Neural crest cell (in vitro differentiated cells): ENCODE data around the gene HDDC3. TPM values are rescaled to one million over a fixed set of nuclear protein-coding genes. Genes with fewer than 3 reads are reported as not detected.
"Not testable (repeated sequence)": the region's sequence is repeated elsewhere in the genome, so short reads cannot be mapped to it uniquely, and the experiment has no call there.

Source experiments
- DNase-seq: peaks from one replicate; pipeline ENCODE4 v3.0.0; 2021; ENCODE audit warnings: low read depth, mixed read lengths, low spot score
- H3K27ac Mint-ChIP-seq: one replicate; pipeline ENCODE4 v1.8.0; 2021; ENCODE audit warnings: mild to moderate bottlenecking, mixed read lengths; ENCODE audit not compliant: unreplicated experiment
- H3K27me3 Mint-ChIP-seq: 2 replicates; pipeline ENCODE4 v1.8.0; 2021; ENCODE audit warnings: low read depth, mild to moderate bottlenecking, mixed read lengths
- H3K36me3 Mint-ChIP-seq: 2 replicates; pipeline ENCODE4 v1.8.0; 2021; ENCODE audit warnings: low read depth, mild to moderate bottlenecking, mixed read lengths
- H3K4me1 Mint-ChIP-seq: 2 replicates; pipeline ENCODE4 v1.8.0; 2021; ENCODE audit warnings: mixed read lengths
- H3K4me3 Mint-ChIP-seq: one replicate; pipeline ENCODE4 v1.8.0; 2021; ENCODE audit warnings: mild to moderate bottlenecking, mixed read lengths
- H3K9me3 Mint-ChIP-seq: 2 replicates; pipeline ENCODE4 v1.8.0; 2021; ENCODE audit warnings: mixed read lengths
- CTCF ChIP-seq: fragments of 200-600 bp; sonication (generic); conservative IDR thresholded peaks from 2 replicates; pipeline ENCODE4 v1.5.0; 2021; ENCODE audit warnings: antibody characterized with exemption, mild to moderate bottlenecking
- total RNA-seq: library from RNA; stranded (reverse); gene quantifications from 2 replicates; pipeline ENCODE4 v1.2.1, GENCODE V29; 2021

The HDDC3 gene
- total RNA-seq, 1 donor from 2014 or later: 16.7 TPM

DNA sequence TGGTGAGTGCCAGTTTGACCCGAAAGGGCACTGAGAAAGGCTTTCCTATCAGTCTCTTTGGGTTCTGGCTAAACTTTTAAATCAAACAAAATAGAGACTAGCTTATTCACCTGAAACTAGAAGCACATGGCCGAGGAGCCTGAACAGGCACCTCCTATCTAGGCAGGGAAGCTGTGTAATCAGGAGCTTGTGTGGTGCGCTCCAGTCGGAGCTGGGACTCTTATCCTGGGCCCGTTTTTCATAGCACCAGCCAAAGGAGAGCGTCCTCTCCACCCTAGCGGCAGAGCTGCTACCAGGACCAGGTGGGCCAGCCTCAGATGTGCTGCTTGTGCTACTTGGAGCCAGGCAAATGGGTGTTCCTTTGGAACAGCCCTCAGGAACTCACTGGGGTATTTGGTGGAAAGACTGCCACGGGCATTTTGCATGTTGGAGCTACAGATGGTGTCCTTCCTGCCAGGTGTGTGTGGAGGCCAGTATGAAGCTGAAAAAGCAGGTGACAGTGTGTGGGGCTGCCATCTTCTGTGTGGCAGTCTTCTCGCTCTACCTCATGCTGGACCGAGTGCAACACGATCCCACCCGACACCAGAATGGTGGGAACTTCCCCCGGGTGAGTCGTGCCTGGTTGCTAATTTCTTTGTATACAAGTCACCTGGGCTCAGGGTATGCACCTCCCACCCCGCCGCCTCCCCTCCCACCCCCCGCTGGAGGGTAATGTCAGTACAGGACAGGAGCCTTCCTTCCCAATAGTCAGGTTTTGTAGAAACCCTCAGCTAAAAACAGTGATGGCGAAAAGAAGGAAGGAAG lies 28.4 kb downstream of the HDDC3 start:
- peak overlapping the region; percentile 35 for H3K27ac Mint-ChIP-seq

DNA sequence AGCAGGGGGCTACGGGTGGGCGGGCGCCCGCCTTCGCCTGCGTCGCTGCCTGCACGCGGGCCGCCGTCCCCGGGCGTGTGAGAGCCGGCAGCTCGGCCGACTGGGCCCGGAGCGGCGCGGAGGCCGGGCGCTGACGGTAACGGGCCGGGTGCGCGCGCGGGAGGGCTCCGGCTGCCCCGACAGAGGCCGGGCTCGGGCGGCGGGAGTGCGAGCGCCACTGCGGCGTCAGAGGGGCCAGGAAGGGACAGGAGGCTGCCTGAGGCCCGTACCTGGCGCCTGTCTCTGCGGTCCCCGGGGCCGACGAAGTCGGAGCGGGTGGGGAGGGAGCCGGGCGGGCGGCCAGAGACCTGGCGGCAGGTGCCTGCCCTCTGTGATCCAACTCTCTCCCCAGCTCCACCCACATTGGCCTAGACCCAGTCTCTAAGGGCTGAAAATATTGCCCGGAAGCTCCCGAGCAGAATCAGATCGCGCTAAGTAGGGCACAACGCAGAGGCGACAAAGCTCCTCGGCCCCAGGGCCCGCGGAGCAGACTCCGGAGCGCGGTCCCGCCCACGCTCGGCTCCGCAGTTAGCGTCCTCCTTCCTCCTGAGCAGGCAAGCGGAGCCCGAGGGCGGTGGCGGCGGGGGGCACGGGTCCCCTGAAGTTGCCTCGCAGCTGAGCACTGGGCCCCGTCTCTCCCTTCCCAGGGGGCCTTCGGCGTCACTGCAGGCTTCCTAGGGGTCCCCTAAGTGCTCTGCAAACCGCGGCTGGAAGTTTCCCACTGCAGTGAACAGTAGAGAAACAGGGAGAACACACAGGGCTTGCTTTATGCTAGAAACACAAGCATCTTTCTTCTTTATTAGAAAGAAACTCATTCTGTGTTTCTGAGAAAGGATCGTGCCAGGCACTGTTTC lies 29.3 kb downstream of the HDDC3 start, which contains the start of gene MAN2A2:
Gene MAN2A2, plus strand, starts transcription at position 463 of the 893 bp plus-strand sequence. CDS start 906 bp downstream, outside the sequence.
- DNase-seq: peak; percentile 45
- Mint-ChIP-seq H3K4me3 (peak within 1 kb of the TSS; percentile 88), H3K9me3 (no peaks in the 10 kb centered on the region), H3K27ac (peak within 1 kb of the TSS; percentile 86), H3K27me3 (no peaks in the 10 kb centered on the region), H3K4me1 (peaks cover 21% of the 10 kb centered on the region), H3K36me3 (peaks cover 7% of the 10 kb centered on the region)
- TF ChIP-seq CTCF: no peak

More for the DNA sequence above, 28.4 kb downstream of the HDDC3 start:
- H3K4me3 Mint-ChIP-seq: peak overlapping the region; percentile 85
- no peak for DNase-seq
- peaks cover 7% of the 10 kb centered on the region for H3K36me3 Mint-ChIP-seq
- H3K27me3 Mint-ChIP-seq: no peaks in the 10 kb centered on the region
- peaks cover 21% of the 10 kb centered on the region for H3K4me1 Mint-ChIP-seq
- peak; percentile 34 for TF ChIP-seq CTCF
- no peaks in the 10 kb centered on the region for H3K9me3 Mint-ChIP-seq

GRCh38 chr15:90902040-90902839 lies 30.1 kb downstream of the HDDC3 start:
- TF ChIP-seq CTCF: peak; percentile 71
- H3K27me3 Mint-ChIP-seq: no peaks in the 10 kb centered on the region
- H3K4me3 Mint-ChIP-seq: peak overlapping the region; percentile 88
- H3K27ac Mint-ChIP-seq: peak overlapping the region; percentile 86
- H3K36me3 Mint-ChIP-seq: peaks cover 7% of the 10 kb centered on the region
- DNase-seq: peak; percentile 62
- H3K4me1 Mint-ChIP-seq: peaks cover 21% of the 10 kb centered on the region
- no peaks in the 10 kb centered on the region for H3K9me3 Mint-ChIP-seq

DNA sequence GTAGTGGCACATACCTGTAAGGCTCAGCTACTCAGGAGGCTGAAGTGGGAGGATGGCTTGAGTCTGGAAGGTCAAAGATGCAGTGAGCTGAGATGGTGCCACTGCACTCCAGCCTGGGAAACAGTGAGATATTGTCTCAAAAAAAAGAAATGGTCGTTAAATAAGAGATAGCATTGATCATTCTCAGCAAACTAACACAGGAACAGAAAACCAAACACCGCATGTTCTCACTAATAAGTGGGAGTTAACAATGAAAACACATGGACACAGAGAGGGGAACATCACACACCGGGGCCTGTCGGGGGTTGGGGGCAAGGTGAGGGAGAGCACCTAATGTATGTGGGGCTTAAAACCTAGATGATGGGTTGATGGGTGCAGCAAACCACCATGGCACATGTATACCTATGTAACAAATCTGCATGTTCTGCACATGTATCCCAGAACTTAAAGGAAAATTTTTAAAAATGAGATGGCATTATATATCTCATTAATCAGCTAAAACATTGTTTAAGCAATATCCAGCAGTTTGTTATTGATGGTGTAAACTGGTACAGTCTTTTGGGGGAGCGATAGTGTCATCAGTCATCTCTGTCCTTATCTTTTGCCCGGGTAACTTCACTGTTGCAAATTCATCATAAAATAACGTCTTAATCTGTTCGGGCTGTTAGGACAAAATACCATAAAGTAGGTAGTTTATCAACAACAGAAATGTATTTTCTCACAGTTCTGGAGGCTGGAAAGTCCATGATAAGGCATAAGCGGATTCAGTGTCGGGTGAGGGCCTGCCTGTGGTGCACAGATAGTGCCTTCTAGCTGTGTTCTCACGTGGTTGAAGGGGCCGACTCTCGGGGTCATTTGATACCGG lies 30.9 kb downstream of the HDDC3 start:
- Mint-ChIP-seq H3K27me3 (no peaks in the 10 kb centered on the region), H3K4me3 (peak overlapping the region; percentile 88), H3K36me3 (peaks cover 7% of the 10 kb centered on the region), H3K9me3 (no peaks in the 10 kb centered on the region), H3K27ac (no peak overlapping the region), H3K4me1 (peaks cover 21% of the 10 kb centered on the region)
- DNase-seq: no peak
- no peak for TF ChIP-seq CTCF

GRCh38 chr15:90897131-90897655 lies 35.2 kb downstream of the HDDC3 start:
- not testable (repeated sequence) for DNase-seq, H3K27ac Mint-ChIP-seq, H3K36me3 Mint-ChIP-seq, H3K9me3 Mint-ChIP-seq, H3K27me3 Mint-ChIP-seq, H3K4me3 Mint-ChIP-seq
- H3K4me1 Mint-ChIP-seq: peaks cover 12% of the 10 kb centered on the region
